NOMO-1 (cell line): ENCODE measurements around the gene DENND4A.
"Not testable (repeated sequence)": the region's sequence is repeated elsewhere in the genome, so short reads cannot be mapped to it uniquely, and the experiment has no call there.

Experiments
- DNase-seq, 2 experiments: peaks; one replicate each; lab custom pipeline; 2025; ENCODE audit not compliant: unreplicated experiment in 2 of 2; lab: John Stamatoyannopoulos, UW

Gene DENND4A

GRCh38 chr15:65790694-65791334 is 1.3 kb downstream of the DENND4A start:
- peak in 1 of 2 experiments; percentile 59 for DNase-seq

- DNase-seq, result no peak
Observed at GRCh38 chr15:65789759-65790425, 2.2 kb downstream of the DENND4A start.

- no peak for DNase-seq
Observed at GRCh38 chr15:65789105-65789504, 3.0 kb downstream of the DENND4A start.

- peak in 1 of 2 experiments; percentile 15 for DNase-seq
Observed at GRCh38 chr15:65787260-65787659, 4.8 kb downstream of the DENND4A start.

GRCh38 chr15:65785151-65785550 is 6.9 kb downstream of the DENND4A start:
- no peak for DNase-seq

- DNase-seq, result no peak
Observed at GRCh38 chr15:65783872-65784271, 8.2 kb downstream of the DENND4A start.

- no peak for DNase-seq
Observed at GRCh38 chr15:65782096-65782495, 10.0 kb downstream of the DENND4A start.

GRCh38 chr15:65778701-65779100 is 13.4 kb downstream of the DENND4A start:
- not testable (repeated sequence) for DNase-seq

- DNase-seq, result no peak
Observed at GRCh38 chr15:65778269-65778668, 13.8 kb downstream of the DENND4A start.

GRCh38 chr15:65777843-65778242 is 14.2 kb downstream of the DENND4A start:
- no peak for DNase-seq

- peak in 1 of 2 experiments; percentile 67 for DNase-seq
Observed at GRCh38 chr15:65777053-65777452, 15.0 kb downstream of the DENND4A start.

- no peak for DNase-seq
Observed at GRCh38 chr15:65773386-65774111, 18.5 kb downstream of the DENND4A start.

- no peak for DNase-seq
Observed at GRCh38 chr15:65772930-65773329, 19.2 kb downstream of the DENND4A start.

- no peak for DNase-seq
Observed at GRCh38 chr15:65771870-65772269, 20.2 kb downstream of the DENND4A start.

GRCh38 chr15:65769482-65769881 is 22.6 kb downstream of the DENND4A start:
- no peak for DNase-seq

- no peak for DNase-seq
Observed at GRCh38 chr15:65767895-65768294, 24.2 kb downstream of the DENND4A start.

GRCh38 chr15:65767264-65767595 is 24.9 kb downstream of the DENND4A start:
- no peak for DNase-seq

- DNase-seq, result no peak
Observed at GRCh38 chr15:65766422-65767263, 25.4 kb downstream of the DENND4A start.

GRCh38 chr15:65765106-65765505 is 27.0 kb downstream of the DENND4A start:
- no peak for DNase-seq

- no peak for DNase-seq
Observed at GRCh38 chr15:65762914-65763787, 28.9 kb downstream of the DENND4A start.
